HCT116 (cell line): ENCODE results near the gene CUX1.

ENCODE experiments used
- EGR1 ChIP-seq: IDR thresholded peaks from 2 replicates; pipeline ENCODE4 v1.6.1; 2012; ENCODE audit warnings: low read depth
- ELF1 ChIP-seq: IDR thresholded peaks from 2 replicates; pipeline ENCODE4 v1.6.1; 2012; ENCODE audit warnings: low read depth, borderline replicate concordance
- EZH2 ChIP-seq: fragments of 200-600 bp; sonication (generic); IDR thresholded peaks from 2 replicates; pipeline ENCODE4 v1.6.1; 2017; ENCODE audit warnings: antibody characterized with exemption, mixed run types
- POLR2A ChIP-seq: IDR thresholded peaks from 2 replicates; pipeline ENCODE4 v1.7.0; 2011; ENCODE audit warnings: borderline replicate concordance; ENCODE audit not compliant: insufficient read depth, insufficient read length; ENCODE audit errors: extremely low read depth
- TCF7L2 ChIP-seq: IDR thresholded peaks from 2 replicates; pipeline ENCODE4 v1.7.0; 2011; ENCODE audit warnings: borderline replicate concordance, inconsistent platforms; ENCODE audit not compliant: insufficient read depth, insufficient read length; ENCODE audit errors: extremely low read depth
- YY1 ChIP-seq: IDR thresholded peaks from 2 replicates; pipeline ENCODE4 v1.6.1; 2011; ENCODE audit warnings: low read length, low read depth, moderate library complexity, mild to moderate bottlenecking; ENCODE audit not compliant: insufficient replicate concordance; ENCODE audit errors: extremely low read depth
- ZNF274 ChIP-seq: fragments of 200-500 bp; sonication (Bioruptor generic); IDR thresholded peaks from 2 replicates; pipeline ENCODE4 v1.6.1; 2014; ENCODE audit warnings: mild to moderate bottlenecking, low read depth, low read length, inconsistent platforms
- TF ChIP-seq, protein P1 (sequence below), 3 experiments: fragments of 200-600 bp in 1 of 3; sonication (generic) in 1 of 3; IDR thresholded peaks in 2 of 3; conservative IDR thresholded peaks in 1 of 3; 2 replicates each; pipeline ENCODE4 v1.5.1; 2012 to 2017; ENCODE audit warnings: low read depth in 2 of 3, low read length in 2 of 3, antibody characterized with exemption in 1 of 3, borderline replicate concordance in 1 of 3, control low read depth in 1 of 3, mild to moderate bottlenecking in 1 of 3, mixed read lengths in 1 of 3, mixed run types in 1 of 3, moderate library complexity in 1 of 3; ENCODE audit not compliant: insufficient read depth in 1 of 3

DNA sequence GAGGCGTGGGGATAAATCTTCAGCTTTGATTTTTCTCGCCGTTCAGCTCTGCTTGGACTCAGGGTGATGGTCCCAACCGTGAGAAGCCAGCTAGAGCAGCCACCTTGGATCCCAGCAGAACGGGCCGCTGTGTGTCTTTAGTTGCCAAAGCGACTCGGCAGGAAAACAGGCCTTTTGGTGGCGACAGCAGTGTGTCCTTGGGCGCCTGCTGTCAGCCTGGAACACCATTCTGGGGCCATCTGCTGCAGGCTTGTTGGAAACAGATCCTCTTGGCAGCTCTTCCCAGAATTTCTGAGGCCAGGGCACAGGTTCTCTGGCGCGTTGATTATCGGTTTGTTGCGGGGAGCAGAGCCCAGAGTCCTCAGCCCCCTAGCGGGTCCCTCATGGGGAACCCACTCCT is 97.6 kb downstream of the CUX1 start:
- TF ChIP-seq, protein P1, sequence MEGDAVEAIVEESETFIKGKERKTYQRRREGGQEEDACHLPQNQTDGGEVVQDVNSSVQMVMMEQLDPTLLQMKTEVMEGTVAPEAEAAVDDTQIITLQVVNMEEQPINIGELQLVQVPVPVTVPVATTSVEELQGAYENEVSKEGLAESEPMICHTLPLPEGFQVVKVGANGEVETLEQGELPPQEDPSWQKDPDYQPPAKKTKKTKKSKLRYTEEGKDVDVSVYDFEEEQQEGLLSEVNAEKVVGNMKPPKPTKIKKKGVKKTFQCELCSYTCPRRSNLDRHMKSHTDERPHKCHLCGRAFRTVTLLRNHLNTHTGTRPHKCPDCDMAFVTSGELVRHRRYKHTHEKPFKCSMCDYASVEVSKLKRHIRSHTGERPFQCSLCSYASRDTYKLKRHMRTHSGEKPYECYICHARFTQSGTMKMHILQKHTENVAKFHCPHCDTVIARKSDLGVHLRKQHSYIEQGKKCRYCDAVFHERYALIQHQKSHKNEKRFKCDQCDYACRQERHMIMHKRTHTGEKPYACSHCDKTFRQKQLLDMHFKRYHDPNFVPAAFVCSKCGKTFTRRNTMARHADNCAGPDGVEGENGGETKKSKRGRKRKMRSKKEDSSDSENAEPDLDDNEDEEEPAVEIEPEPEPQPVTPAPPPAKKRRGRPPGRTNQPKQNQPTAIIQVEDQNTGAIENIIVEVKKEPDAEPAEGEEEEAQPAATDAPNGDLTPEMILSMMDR (IDR thresholded peaks at IDR 0.05 in 2 of 3, conservative IDR thresholded peaks at IDR 0.05 in 1 of 3; ENCODE audit: borderline replicate concordance in 1 of 3, insufficient read depth in 1 of 3, low read depth in 2 of 3, low read length in 2 of 3): no peak
- no peak for TF ChIP-seq EZH2
- TF ChIP-seq ZNF274: no peak
- TF ChIP-seq POLR2A: no peak
- TF ChIP-seq ELF1: no peak
- TF ChIP-seq YY1: no peak
- no peak for TF ChIP-seq EGR1
- no peak for TF ChIP-seq TCF7L2
